Stimulated activated CD8-positive, alpha-beta memory T cell treated with anti-CD3 and anti-CD28 coated beads, Interleukin-12 subunit alpha, Interleukin-12 subunit beta, amount 100 ng/mL, for 1 hour (primary cell): ENCODE measurements around the gene PNMT.

Source experiments
- DNase-seq: peaks from one replicate; pipeline ENCODE4 v3.0.0-alpha.2; 2020; ENCODE audit warnings: low read depth

Gene PNMT

GRCh38 chr17:39653662-39654331 is 14.5 kb upstream of the PNMT start:
- DNase-seq = peak; percentile 66

- DNase-seq = no peak
Observed at GRCh38 chr17:39655105-39655504, 13.1 kb upstream of the PNMT start.

- DNase-seq = no peak
Observed at GRCh38 chr17:39658346-39658745, 9.9 kb upstream of the PNMT start.

GRCh38 chr17:39658760-39659159 is 9.5 kb upstream of the PNMT start:
- no peak for DNase-seq

GRCh38 chr17:39659279-39660010 is 8.8 kb upstream of the PNMT start:
- no peak for DNase-seq

GRCh38 chr17:39660011-39660360 is 8.3 kb upstream of the PNMT start:
- DNase-seq = no peak

GRCh38 chr17:39660397-39661385 is 7.6 kb upstream of the PNMT start:
- DNase-seq = no peak

GRCh38 chr17:39661744-39662541 is 6.3 kb upstream of the PNMT start:
- DNase-seq = no peak

- no peak for DNase-seq
Observed at GRCh38 chr17:39662551-39663339, 5.5 kb upstream of the PNMT start.

- DNase-seq = no peak
Observed at GRCh38 chr17:39663340-39663687, 4.9 kb upstream of the PNMT start.

- no peak for DNase-seq
Observed at GRCh38 chr17:39663688-39664580, 4.3 kb upstream of the PNMT start.

- DNase-seq = no peak
Observed at GRCh38 chr17:39664581-39665561, 3.4 kb upstream of the PNMT start, which contains the start of gene TCAP. Gene TCAP (plus strand): TSS chr17:39665349. CDS start chr17:39665360, 11 bp downstream.

GRCh38 chr17:39665642-39666224 is 2.5 kb upstream of the PNMT start:
- DNase-seq = no peak

- no peak for DNase-seq
Observed at GRCh38 chr17:39666231-39666600, 2.0 kb upstream of the PNMT start.

GRCh38 chr17:39666601-39667261 is 1.5 kb upstream of the PNMT start:
- DNase-seq = no peak

- no peak for DNase-seq
Observed at GRCh38 chr17:39667262-39667944, 850 bp upstream of the PNMT start.
